Activated CD8-positive, alpha-beta memory T cell treated with anti-CD3 and anti-CD28 coated beads, Interleukin-2, amount 50 U/mL, for 24 hours (primary cell): ENCODE data around the gene TCP1.
A peak's percentile ranks its signal among the peaks of the same experiment; 100 is the strongest.
"Not testable (repeated sequence)": the region's sequence is repeated elsewhere in the genome, so short reads cannot be mapped to it uniquely, and the experiment has no call there.

Experiments
- DNase-seq: peaks from one replicate; pipeline ENCODE4 v3.0.0-alpha.2; 2020; ENCODE audit errors: extremely low read depth

TCP1 gene

GRCh38 chr6:159777240-159777904 lies 12.0 kb downstream of the TCP1 start:
- no peak for DNase-seq

- no peak for DNase-seq
Observed at GRCh38 chr6:159772196-159772595, 17.2 kb downstream of the TCP1 start.

DNA sequence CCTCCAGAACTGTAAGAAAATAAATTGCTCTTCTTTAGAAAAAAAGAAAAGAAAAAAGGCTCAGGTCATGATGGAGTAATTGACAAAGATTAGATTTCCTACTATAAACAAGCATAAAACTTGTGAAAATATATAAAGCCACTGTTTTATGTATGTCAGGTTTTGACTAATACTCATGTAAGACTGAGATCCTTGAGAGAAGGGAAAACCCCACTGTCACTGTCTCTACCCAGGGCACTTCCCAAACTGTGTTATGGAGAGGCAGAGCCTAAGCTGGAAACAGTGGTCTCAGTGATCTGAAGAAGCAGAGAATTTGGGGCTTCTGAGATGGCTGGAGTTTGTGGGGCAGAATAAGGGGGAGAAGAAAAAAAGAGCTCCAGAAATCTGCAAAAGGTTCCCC lies 19.9 kb downstream of the TCP1 start:
- no peak for DNase-seq

DNA sequence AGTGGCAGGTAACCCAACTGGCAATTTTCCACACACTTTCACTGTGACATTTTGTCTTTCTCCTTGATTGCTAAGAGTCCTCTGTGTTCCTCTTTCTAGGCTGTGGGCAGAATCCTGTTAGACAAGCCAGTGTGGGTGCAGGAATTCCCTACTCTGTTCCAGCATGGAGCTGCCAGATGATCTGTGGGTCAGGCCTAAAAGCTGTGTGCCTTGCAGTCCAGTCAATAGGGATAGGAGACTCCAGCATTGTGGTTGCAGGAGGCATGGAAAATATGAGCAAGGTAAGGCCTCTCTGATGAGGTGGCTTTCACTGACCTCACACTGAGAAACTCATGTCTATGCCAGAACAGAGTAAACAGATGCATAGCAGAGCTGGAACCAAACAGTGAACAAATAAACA lies 22.5 kb downstream of the TCP1 start:
- no peak for DNase-seq

GRCh38 chr6:159762681-159763293 lies 26.6 kb downstream of the TCP1 start:
- no peak for DNase-seq

- peak; percentile 86 for DNase-seq
Observed at GRCh38 chr6:159761873-159762680, 27.3 kb downstream of the TCP1 start, which contains the start of gene ACAT2. TSS of gene ACAT2 (plus strand) at chr6:159762045. CDS start at chr6:159762088, 43 bp downstream.

GRCh38 chr6:159761129-159761872 lies 28.1 kb downstream of the TCP1 start:
- DNase-seq: no peak

DNA sequence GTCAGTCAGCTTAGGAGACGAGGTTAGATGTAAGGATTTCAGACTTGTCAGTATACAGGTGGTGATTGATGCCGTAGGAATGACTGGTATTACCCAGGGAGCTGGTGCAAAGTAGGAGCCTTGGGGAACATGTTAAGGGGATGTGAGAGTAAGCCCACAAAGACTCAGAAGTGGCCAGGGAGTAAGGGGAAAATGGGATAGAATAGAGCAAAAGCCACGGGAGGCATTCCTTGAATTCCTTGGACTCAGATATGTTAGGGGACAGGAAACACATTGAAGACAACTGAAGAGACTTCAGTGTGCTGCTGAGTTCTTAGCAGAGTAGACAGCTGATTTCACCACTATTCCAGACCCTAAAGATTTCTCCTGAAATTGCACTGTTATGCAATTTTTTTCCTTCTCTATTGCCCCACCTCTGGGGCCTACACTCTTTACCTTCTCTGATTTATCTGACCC lies 28.8 kb downstream of the TCP1 start:
- no peak for DNase-seq

- no peak for DNase-seq
Observed at GRCh38 chr6:159759645-159760044, 29.8 kb downstream of the TCP1 start.

- DNase-seq: no peak
Observed at GRCh38 chr6:159758031-159759001, 31.1 kb downstream of the TCP1 start.

DNA sequence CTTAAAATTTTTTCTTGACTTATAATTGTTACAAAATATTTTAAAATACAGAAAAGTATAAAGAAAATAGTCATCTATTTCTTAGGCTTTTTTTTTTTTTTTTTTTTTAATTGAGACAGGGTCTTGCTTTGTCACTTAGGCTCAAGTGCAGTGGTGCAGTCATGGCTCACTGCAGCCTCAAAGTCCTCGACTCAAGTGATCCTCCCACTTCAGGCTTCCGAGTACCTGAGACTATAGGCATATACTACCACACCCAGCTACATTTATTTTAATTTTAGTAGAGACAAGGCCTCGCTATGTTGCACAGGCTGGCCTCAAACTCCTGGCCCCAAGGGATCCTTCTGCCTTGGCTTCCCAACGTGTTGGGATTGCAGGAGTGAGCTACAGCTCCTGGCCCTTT lies 32.9 kb downstream of the TCP1 start:
- DNase-seq: no peak

DNA sequence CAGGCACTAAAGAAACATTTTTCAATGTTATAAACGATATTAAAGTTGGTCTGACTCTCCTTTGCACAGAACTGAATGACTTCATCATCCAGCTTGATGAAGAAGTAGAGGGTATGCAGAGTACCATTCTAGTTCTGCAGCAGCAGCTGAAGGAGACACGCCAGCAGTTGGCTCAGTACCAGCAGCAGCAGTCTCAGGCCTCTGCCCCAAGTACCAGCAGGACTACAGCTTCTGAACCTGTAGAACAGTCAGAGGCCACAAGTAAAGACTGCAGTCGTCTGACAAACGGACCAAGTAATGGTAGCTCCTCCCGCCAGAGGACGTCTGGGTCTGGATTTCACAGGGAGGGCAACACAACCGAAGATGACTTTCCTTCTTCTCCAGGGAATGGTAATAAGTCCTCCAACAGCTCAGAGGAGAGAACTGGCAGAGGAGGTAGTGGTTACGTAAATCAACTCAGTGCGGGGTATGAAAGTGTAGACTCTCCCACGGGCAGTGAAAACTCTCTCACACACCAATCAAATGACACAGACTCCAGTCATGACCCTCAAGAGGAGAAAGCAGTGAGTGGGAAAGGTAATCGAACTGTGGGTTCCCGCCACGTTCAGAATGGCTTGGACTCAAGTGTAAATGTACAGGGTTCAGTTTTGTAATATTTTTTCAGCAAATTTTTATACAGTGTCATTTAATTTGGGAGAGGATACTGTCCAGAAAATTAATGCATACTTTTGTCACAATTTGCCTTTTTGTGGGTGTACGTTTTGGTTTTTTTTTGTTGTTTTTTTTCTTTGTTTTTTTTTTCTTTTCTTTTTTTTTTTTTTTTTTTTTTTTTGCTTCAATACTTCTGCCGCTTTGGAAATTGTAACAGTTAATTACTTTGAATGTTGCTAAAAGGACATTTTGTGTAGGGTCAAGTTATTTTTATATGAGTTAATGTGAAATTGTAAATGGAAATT lies 34.2 kb downstream of the TCP1 start:
- no peak for DNase-seq

GRCh38 chr6:159754401-159754800 lies 35.0 kb downstream of the TCP1 start:
- DNase-seq: no peak

DNA sequence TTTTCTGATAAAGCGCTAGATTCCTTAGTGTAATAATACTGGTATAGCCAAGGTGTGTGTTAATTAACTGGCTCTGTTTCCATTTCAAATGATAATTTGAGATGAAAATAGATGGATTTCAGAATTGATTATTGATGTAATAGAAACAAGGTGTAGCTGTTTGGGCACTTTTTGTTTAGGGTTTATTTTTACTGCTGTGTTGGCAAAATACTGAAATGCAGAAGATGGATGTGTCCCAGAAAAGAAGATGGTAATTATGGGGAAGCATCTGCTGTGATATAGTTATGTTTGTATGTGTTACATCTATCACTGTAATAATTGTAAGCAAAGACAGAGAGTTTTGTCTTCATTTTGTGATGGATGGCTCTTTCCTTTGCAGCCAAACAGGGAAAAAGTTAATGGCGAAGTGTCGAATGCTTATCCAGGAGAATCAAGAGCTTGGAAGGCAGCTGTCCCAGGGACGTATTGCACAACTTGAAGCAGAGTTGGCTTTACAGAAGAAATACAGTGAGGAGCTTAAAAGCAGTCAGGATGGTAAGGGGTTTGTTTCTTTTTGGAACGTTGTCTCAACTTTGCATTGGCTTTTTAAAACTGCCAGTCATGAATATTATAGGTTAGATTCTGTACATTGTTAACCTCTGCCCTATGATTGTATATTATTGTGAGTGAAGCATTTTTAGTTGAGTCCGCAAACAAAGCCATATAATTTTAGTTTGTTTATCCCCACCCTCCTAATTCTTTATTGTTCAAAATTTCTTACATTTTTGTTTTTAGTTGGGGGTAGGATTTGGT lies 36.1 kb downstream of the TCP1 start:
- DNase-seq: no peak

DNA sequence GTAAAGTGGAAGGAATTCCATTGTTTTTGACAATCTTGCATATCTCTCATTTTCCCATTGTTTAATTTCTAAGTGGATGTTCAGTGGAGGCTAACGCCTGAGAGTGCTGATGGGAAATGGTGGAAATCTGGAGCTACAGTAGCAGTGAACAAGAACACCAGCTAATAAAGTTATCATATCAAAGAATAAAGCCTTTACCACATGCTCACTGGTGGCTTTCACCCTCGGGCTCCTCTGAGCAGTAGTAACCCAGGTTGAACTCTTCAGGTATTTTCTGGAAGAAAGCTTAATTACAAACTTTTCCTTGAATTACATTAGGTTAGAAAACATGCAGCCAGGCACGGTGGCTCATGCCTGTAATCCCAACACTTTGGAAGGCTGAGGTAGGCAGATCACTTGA lies 38.0 kb downstream of the TCP1 start:
- no peak for DNase-seq

DNA sequence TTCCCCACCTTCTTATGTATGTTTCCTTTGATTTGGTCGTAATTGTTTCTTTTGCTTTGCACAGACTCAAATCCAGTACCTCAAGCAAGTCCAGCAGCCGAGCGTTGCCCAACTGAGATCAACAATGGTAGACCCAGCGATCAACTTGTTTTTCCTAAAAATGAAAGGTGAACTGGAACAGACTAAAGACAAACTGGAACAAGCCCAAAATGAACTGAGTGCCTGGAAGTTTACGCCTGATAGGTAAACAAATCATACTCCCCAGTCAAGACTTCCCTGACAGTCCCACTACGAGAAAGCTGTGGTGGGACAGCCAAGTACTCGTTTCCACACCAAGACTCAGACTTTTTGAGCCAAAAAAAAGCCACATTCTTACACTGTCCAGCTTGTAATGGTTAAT lies 41.3 kb downstream of the TCP1 start:
- DNase-seq: not testable (repeated sequence)

DNA sequence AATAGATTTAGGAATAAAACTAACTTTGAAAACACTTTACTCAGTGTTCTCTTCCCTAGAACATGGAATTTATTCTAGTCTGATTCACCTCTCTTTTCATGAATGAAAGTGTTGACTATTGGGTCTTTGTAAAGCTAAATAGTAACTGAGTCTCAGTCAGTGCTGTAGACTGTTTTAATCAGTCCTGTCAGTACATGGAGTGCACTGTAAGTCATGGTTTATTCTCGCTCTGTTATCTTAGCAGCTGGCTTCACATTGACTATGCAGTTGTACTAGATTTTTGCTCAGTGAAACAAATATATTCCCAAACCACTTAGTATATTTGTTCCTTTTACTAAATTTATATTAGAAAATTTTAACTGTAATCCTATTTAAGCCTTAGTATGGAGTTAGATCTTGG lies 42.6 kb downstream of the TCP1 start:
- no peak for DNase-seq

DNA sequence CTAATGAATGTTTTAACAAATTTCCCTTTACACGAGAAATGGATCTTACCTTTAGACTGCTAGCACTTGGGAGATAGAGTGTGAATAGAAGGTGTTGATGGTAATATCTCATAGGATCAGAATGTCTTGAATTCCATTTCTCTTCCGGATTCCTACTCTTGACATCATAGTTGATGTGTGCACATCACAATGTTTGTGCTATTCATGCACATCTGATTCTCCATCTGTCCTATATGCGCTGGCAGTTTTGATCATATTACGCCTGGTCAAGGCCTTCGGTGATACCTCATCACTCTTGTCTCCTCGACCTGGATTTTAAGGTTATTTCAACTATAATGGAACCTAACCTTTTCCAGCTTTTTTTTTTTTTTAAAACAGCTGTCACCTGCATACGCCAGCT lies 44.3 kb downstream of the TCP1 start:
- no peak for DNase-seq

- no peak for DNase-seq
Observed at GRCh38 chr6:159742165-159742564, 47.2 kb downstream of the TCP1 start.
